Neuronal stem cell (in vitro differentiated cells): ENCODE data around the gene TMEM247. TPM values are rescaled to one million over a fixed set of nuclear protein-coding genes. Genes with fewer than 3 reads are reported as not detected.

Experiments used
- DNase-seq: peaks from one replicate; pipeline ENCODE4 v3.0.0-alpha.2; 2013; ENCODE audit warnings: low spot score
- H2AFZ ChIP-seq: one replicate; pipeline ENCODE4 v1.6.1; 2013; ENCODE audit warnings: mild to moderate bottlenecking, low read length, inconsistent platforms
- H2AK5ac ChIP-seq: 2 replicates; pipeline ENCODE4 v1.6.1; 2013; ENCODE audit warnings: low read depth, mild to moderate bottlenecking, inconsistent platforms, low read length, moderate library complexity, mixed read lengths
- H2BK120ac ChIP-seq: 2 replicates; pipeline ENCODE4 v1.6.1; 2013; ENCODE audit warnings: low read depth, mild to moderate bottlenecking, inconsistent platforms, low read length, moderate library complexity, mixed read lengths
- H2BK12ac ChIP-seq: one replicate; pipeline ENCODE4 v1.6.1; 2013; ENCODE audit warnings: low read length, inconsistent platforms
- H2BK15ac ChIP-seq: 2 replicates; pipeline ENCODE4 v1.6.1; 2013; ENCODE audit warnings: mild to moderate bottlenecking, low read length, inconsistent platforms, mixed read lengths
- H2BK5ac ChIP-seq: one replicate; pipeline ENCODE4 v1.6.1; 2013; ENCODE audit warnings: inconsistent platforms, mild to moderate bottlenecking, low read length, moderate library complexity
- H3K14ac ChIP-seq: one replicate; pipeline ENCODE4 v1.6.1; 2013; ENCODE audit warnings: low read length, inconsistent platforms
- H3K18ac ChIP-seq: 2 replicates; pipeline ENCODE4 v1.6.1; 2013; ENCODE audit warnings: low read length, inconsistent platforms
- H3K23ac ChIP-seq: 2 replicates; pipeline ENCODE4 v1.6.1; 2013; ENCODE audit warnings: low read depth, mild to moderate bottlenecking, mixed read lengths, low read length, inconsistent platforms; ENCODE audit not compliant: poor library complexity
- H3K27ac ChIP-seq: replicated peaks from 3 replicates; pipeline ENCODE4 v1.5.1; 2013; ENCODE audit warnings: low read length, inconsistent platforms
- H3K27me3 ChIP-seq, 3 experiments: 2 replicates each; pipeline ENCODE4 v1.6.1; 2013; ENCODE audit warnings: low read length in 3 of 3, mild to moderate bottlenecking in 2 of 3, inconsistent platforms in 1 of 3, low read depth in 1 of 3, mixed read lengths in 1 of 3, moderate library complexity in 1 of 3; ENCODE audit not compliant: control insufficient read depth in 3 of 3, insufficient read depth in 3 of 3
- H3K36me3 ChIP-seq, 2 donors: replicated peaks in 1 of 2; 2 replicates each; pipeline ENCODE4 v1.6.1; 2013; ENCODE audit warnings: low read length in 2 of 2; ENCODE audit not compliant: control insufficient read depth in 2 of 2, insufficient read depth in 2 of 2
- H3K4ac ChIP-seq: 2 replicates; pipeline ENCODE4 v1.6.1; 2013; ENCODE audit warnings: inconsistent platforms, mild to moderate bottlenecking, low read length, moderate library complexity
- H3K4me1 ChIP-seq, 2 donors: 1 replicate in 1 of 2; 2 replicates in 1 of 2; pipeline ENCODE4 v1.6.1; 2013; ENCODE audit warnings: low read length in 2 of 2, low read depth in 1 of 2; ENCODE audit not compliant: control insufficient read depth in 2 of 2, insufficient read depth in 1 of 2
- H3K4me2 ChIP-seq: one replicate; pipeline ENCODE4 v1.6.1; 2013; ENCODE audit warnings: mild to moderate bottlenecking, low read length, inconsistent platforms; ENCODE audit not compliant: insufficient read depth, poor library complexity, severe bottlenecking
- H3K4me3 ChIP-seq, 2 donors: 2 replicates each; pipeline ENCODE4 v1.5.1; 2013; ENCODE audit warnings: low read length in 2 of 2, mild to moderate bottlenecking in 2 of 2, inconsistent platforms in 1 of 2, moderate library complexity in 1 of 2
- H3K79me1 ChIP-seq: one replicate; pipeline ENCODE4 v1.6.1; 2013; ENCODE audit warnings: low read depth, mild to moderate bottlenecking, inconsistent platforms, low read length, moderate library complexity
- H3K9ac ChIP-seq: one replicate; pipeline ENCODE4 v1.6.1; 2013; ENCODE audit warnings: mild to moderate bottlenecking, low read depth, low read length, inconsistent platforms; ENCODE audit not compliant: poor library complexity
- H3K9me3 ChIP-seq, 2 donors: replicated peaks in 1 of 2; 2 replicates each; pipeline versions ENCODE3 to v1.6.1; 2013; ENCODE audit warnings: low read length in 2 of 2, mild to moderate bottlenecking in 2 of 2, inconsistent platforms in 1 of 2, low read depth in 1 of 2, mixed read lengths in 1 of 2, moderate library complexity in 1 of 2; ENCODE audit not compliant: control insufficient read depth in 2 of 2, insufficient read depth in 1 of 2
- H4K8ac ChIP-seq: one replicate; pipeline ENCODE4 v1.6.1; 2013; ENCODE audit warnings: low read depth, mild to moderate bottlenecking, inconsistent platforms, low read length, moderate library complexity
- H4K91ac ChIP-seq: one replicate; pipeline ENCODE4 v1.6.1; 2013; ENCODE audit warnings: low read length, low read depth, mild to moderate bottlenecking, inconsistent platforms; ENCODE audit not compliant: poor library complexity
- WGBS, 2 donors: extraction: QIAGEN DNeasy Blood & Tissue Kit; methylation state at CpG; one replicate each; pipeline ENCODE4 v1.1.7; 2013; ENCODE audit warnings: missing lambda C conversion rate in 2 of 2, mixed read lengths in 1 of 2; ENCODE audit not compliant: insufficient read length in 2 of 2, insufficient replicate concordance in 1 of 2; ENCODE audit errors: extremely low coverage in 2 of 2; 5-methylcytosine and 5-hydroxymethylcytosine counted together
- small RNA-seq: library from polyadenylated mRNA; stranded (forward); fragments of <200 nt; extraction: miRNeasy Mini kit (QIAGEN cat#:217004); gene quantifications from one replicate; pipeline ENCODE3, GENCODE V24; 2013; ENCODE audit not compliant: insufficient read depth

TMEM247 gene

DNA sequence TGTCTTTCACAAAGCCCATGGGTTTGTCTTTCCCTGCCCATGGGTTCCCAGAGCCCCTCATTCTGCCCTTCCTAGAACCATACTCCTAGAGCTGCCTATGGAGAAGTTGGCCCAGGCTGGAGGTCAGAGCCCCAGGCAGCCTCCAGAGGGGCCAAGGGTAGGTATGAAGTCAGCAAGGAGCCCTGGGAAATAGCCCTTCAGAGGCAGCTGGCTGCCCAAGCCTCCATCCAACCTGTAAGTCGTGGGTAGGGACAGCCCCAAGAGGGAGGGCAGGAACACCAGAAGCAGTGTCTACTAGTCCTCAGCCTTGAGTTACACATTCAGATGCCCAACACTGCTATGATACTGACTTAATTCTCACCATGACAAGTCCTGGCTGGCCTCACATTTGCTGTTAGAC is 49.5 kb downstream of the TMEM247 start:
- Histone ChIP-seq H4K91ac (no peak overlapping the region), H2BK5ac (no peak overlapping the region)
- no CpG with 5 or more reads among the region's 1 CpG for WGBS, 2 donors

DNA sequence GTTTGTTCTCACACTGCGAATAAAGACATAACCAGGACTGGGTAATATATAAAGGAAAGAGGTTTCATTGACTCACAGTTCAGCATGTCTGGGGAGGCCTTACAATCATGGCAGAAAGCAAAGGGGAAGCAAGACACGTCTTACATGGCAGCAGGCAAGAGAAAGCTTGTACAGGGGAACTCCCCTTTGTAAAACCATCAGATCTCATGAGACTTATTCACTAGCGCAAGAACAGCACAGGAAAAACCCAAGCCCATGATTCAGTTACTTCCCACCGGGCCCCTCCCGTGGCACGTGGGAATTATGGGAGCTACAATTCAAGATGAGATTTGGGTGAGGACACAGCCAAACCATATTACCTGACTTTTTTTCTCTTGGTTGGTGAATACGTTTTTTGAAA is 51.3 kb downstream of the TMEM247 start:
- Histone ChIP-seq H2AK5ac (no peak overlapping the region), H3K79me1 (no peaks in the 10 kb centered on the region), H3K27ac (no peak overlapping the region), H3K18ac (no peak overlapping the region), H2BK120ac (no peak overlapping the region), H3K4me2 (no peak overlapping the region), H4K8ac (no peak overlapping the region), H2BK12ac (no peak overlapping the region), H4K91ac (no peak overlapping the region), H3K4me3 (no peak overlapping the region), H3K27me3 (no peaks in the 10 kb centered on the region), H3K36me3 (peaks cover 0 to 3% of the 10 kb centered on the region in 2 donors), H3K23ac (no peak overlapping the region), H3K9me3 (no peaks in the 10 kb centered on the region), H3K4me1 (no peaks in the 10 kb centered on the region), H3K4ac (no peak overlapping the region), H2AFZ (no peak overlapping the region), H3K14ac (no peak overlapping the region), H2BK5ac (no peak overlapping the region), H2BK15ac (no peak overlapping the region), H3K9ac (no peak overlapping the region)
- no CpG with 5 or more reads among the region's 7 CpGs for WGBS, 2 donors
- no peak for DNase-seq

More for the DNA sequence above, 49.5 kb downstream of the TMEM247 start:
- no peaks in the 10 kb centered on the region for H3K9me3 ChIP-seq
- H3K4me3 ChIP-seq, result no peak overlapping the region
- H2AK5ac ChIP-seq, result no peak overlapping the region
- no peak for DNase-seq
- no peak overlapping the region for H2BK120ac ChIP-seq
- no peaks in the 10 kb centered on the region for H3K27me3 ChIP-seq
- H3K4ac ChIP-seq, result no peak overlapping the region
- no peaks in the 10 kb centered on the region for H3K4me1 ChIP-seq
- H3K79me1 ChIP-seq, result no peaks in the 10 kb centered on the region
- H2BK15ac ChIP-seq, result no peak overlapping the region
- no peak overlapping the region for H3K18ac ChIP-seq
- no peaks in the 10 kb centered on the region for H3K36me3 ChIP-seq
- H3K9ac ChIP-seq, result no peak overlapping the region
- no peak overlapping the region for H2BK12ac ChIP-seq
- H4K8ac ChIP-seq, result no peak overlapping the region
- H3K4me2 ChIP-seq, result no peak overlapping the region
- no peak overlapping the region for H2AFZ ChIP-seq
- H3K14ac ChIP-seq, result no peak overlapping the region
- no peak overlapping the region for H3K27ac ChIP-seq
- no peak overlapping the region for H3K23ac ChIP-seq

GRCh38 chr2:46531863-46532262 is 52.5 kb downstream of the TMEM247 start:
- no peak overlapping the region for H3K4me2 ChIP-seq
- no peak overlapping the region for H3K14ac ChIP-seq
- H3K4ac ChIP-seq, result no peak overlapping the region
- no peak for DNase-seq
- no peak overlapping the region for H4K8ac ChIP-seq
- no peak overlapping the region for H2BK12ac ChIP-seq
- H2AK5ac ChIP-seq, result no peak overlapping the region
- no peak overlapping the region for H3K23ac ChIP-seq
- peaks cover 0 to 3% of the 10 kb centered on the region in 2 donors for H3K36me3 ChIP-seq
- no peaks in the 10 kb centered on the region for H3K27me3 ChIP-seq
- H3K4me1 ChIP-seq, result no peaks in the 10 kb centered on the region
- no peaks in the 10 kb centered on the region for H3K79me1 ChIP-seq
- no peak overlapping the region for H4K91ac ChIP-seq
- no peak overlapping the region for H3K9ac ChIP-seq
- H3K27ac ChIP-seq, result no peak overlapping the region
- H3K18ac ChIP-seq, result no peak overlapping the region
- H2BK5ac ChIP-seq, result no peak overlapping the region
- H2BK15ac ChIP-seq, result no peak overlapping the region
- no peak overlapping the region for H2BK120ac ChIP-seq
- H2AFZ ChIP-seq, result no peak overlapping the region
- H3K9me3 ChIP-seq, result no peaks in the 10 kb centered on the region
- H3K4me3 ChIP-seq, result no peak overlapping the region

Small RNA genes within 50 kb of the gene (small RNA-seq; reads per million reads assigned to genes)
- not detected for gene RN7SL817P
